HepG2 (cell line): ENCODE measurements around the gene DLG5. TPM values are rescaled to one million over a fixed set of nuclear protein-coding genes. Genes with fewer than 3 reads are reported as not detected.

Experiments used
- ATAC-seq: fragments of 200-7000 bp; cut with Tn5 transposase; 3 replicates; pipeline ENCODE4 v1.9.1; 2020; ENCODE audit warnings: mild to moderate bottlenecking, moderate library complexity
- BruUV-seq: library from RNA; stranded (reverse); fragments of 400-500 nt; replicated peaks from 2 replicates; lab custom pipeline; 2021; lab: Mats Ljungman, UMichigan
- CTCF ChIA-PET: fragments of 300-600 bp; formaldehyde crosslinking; extraction: SDS; loops from one replicate; lab custom pipeline; 2021; ENCODE audit warnings: low total read pairs, inconsistent platforms, low intra/inter-chr PET ratio; lab: Yijun Ruan, JAX
- POLR2A ChIA-PET: fragments of 350-600 bp; sonication (Branson Sonifier 250); formaldehyde crosslinking; loops from one replicate; lab custom pipeline; 2020; ENCODE audit warnings: antibody characterized with exemption, inconsistent platforms; lab: Yijun Ruan, JAX
- DNase-seq: peaks from one replicate; pipeline ENCODE4 v3.0.0-alpha.2; 2015; ENCODE audit warnings: low spot score
- FAIRE-seq: peaks from 3 replicates; lab custom pipeline; 2011; peaks lifted over from hg19 to GRCh38; lab: Jason Lieb, UNC
- H2AFZ ChIP-seq: one replicate; pipeline ENCODE4 v1.6.1; 2011; ENCODE audit warnings: low read length, inconsistent platforms
- H3K27ac ChIP-seq: fragments of 300-600 bp; 3 replicates; pipeline ENCODE4 v1.8.0; 2011; ENCODE audit warnings: mixed run types, mild to moderate bottlenecking, mixed read lengths, low read length, inconsistent platforms; ENCODE audit not compliant: insufficient read depth; ENCODE audit errors: extremely low read length
- H3K27me3 ChIP-seq, 2 experiments: fragments of 200-600 bp in 1 of 2; 2 replicates in 1 of 2; 3 replicates in 1 of 2; pipeline versions ENCODE4 v1.6.0 to v1.8.0; 2011; ENCODE audit warnings: low read length in 2 of 2, mild to moderate bottlenecking in 2 of 2, moderate library complexity in 2 of 2, inconsistent platforms in 1 of 2; ENCODE audit not compliant: insufficient read depth in 2 of 2, control insufficient read depth in 1 of 2
- H3K36me3 ChIP-seq, 2 experiments: fragments of 200-600 bp in 1 of 2; replicated peaks in 1 of 2; 2 replicates in 1 of 2; 3 replicates in 1 of 2; pipeline versions ENCODE4 v1.5.1 to v1.8.0; 2011; ENCODE audit warnings: low read length in 2 of 2, inconsistent platforms in 1 of 2; ENCODE audit not compliant: insufficient read depth in 2 of 2, control insufficient read depth in 1 of 2
- H3K4me1 ChIP-seq: 2 replicates; pipeline ENCODE4 v1.5.1; 2012; ENCODE audit warnings: low read length, inconsistent platforms; ENCODE audit not compliant: insufficient read depth
- H3K4me2 ChIP-seq: 2 replicates; pipeline ENCODE4 v1.6.0; 2011; ENCODE audit warnings: low read depth, low read length, inconsistent platforms
- H3K4me3 ChIP-seq, 3 experiments: fragments of 200-600 bp in 1 of 3; sonication (generic), shearing (Covaris generic) in 1 of 3; replicated peaks in 1 of 3; 2 replicates each; pipeline ENCODE4 v1.5.1; 2011 to 2016; ENCODE audit warnings: low read length in 3 of 3, inconsistent platforms in 2 of 3, low read depth in 2 of 3, mild to moderate bottlenecking in 2 of 3, control low read depth in 1 of 3, mixed read lengths in 1 of 3; ENCODE audit not compliant: insufficient read depth in 1 of 3
- H3K79me2 ChIP-seq: one replicate; pipeline ENCODE4 v1.6.1; 2011; ENCODE audit warnings: low read length, inconsistent platforms; ENCODE audit not compliant: insufficient read depth
- H3K9ac ChIP-seq: 2 replicates; pipeline ENCODE4 v1.6.0; 2011; ENCODE audit warnings: mild to moderate bottlenecking, low read depth, low read length, inconsistent platforms; ENCODE audit not compliant: insufficient read depth
- H3K9me3 ChIP-seq: 2 replicates; pipeline ENCODE4 v1.5.1; 2012; ENCODE audit warnings: mild to moderate bottlenecking, low read length
- H4K20me1 ChIP-seq: 2 replicates; pipeline ENCODE4 v1.6.0; 2011; ENCODE audit warnings: inconsistent platforms, mild to moderate bottlenecking, low read length, moderate library complexity; ENCODE audit not compliant: insufficient read depth
- GABPB1 ChIP-seq: IDR thresholded peaks from 2 replicates; pipeline ENCODE4 v1.6.1; 2016; ENCODE audit warnings: mild to moderate bottlenecking, missing genetic modification reagents, moderate library complexity, missing compliant biosample characterization
- HOXA3 ChIP-seq: sonication (generic); formaldehyde crosslinking; IDR thresholded peaks from 2 replicates; pipeline ENCODE4 v1.5.0; 2020; ENCODE audit warnings: missing genetic modification reagents
- POLR2AphosphoS5 ChIP-seq: IDR thresholded peaks from 2 replicates; pipeline ENCODE4 v1.6.1; 2012; ENCODE audit warnings: low read depth, low read length
- RARG ChIP-seq: sonication (generic); formaldehyde crosslinking; IDR thresholded peaks from 2 replicates; pipeline ENCODE4 v1.4.0; 2020; ENCODE audit warnings: low read depth, mild to moderate bottlenecking, missing genetic modification reagents
- SIX4 ChIP-seq: sonication (generic); formaldehyde crosslinking; IDR thresholded peaks from 2 replicates; pipeline ENCODE4 v1.4.0; 2020; ENCODE audit warnings: missing genetic modification reagents
- SMARCC2 ChIP-seq: fragments of 450-650 bp; IDR thresholded peaks from 2 replicates; pipeline ENCODE4 v1.6.1; 2017; ENCODE audit warnings: antibody characterized with exemption, mild to moderate bottlenecking
- SRF ChIP-seq: IDR thresholded peaks from 2 replicates; pipeline ENCODE4 v1.6.1; 2011; ENCODE audit warnings: mild to moderate bottlenecking, low read depth, low read length, moderate library complexity
- TBL1XR1 ChIP-seq: fragments of 150-350 bp; IDR thresholded peaks from 2 replicates; pipeline ENCODE4 v1.6.1; 2014; ENCODE audit warnings: borderline replicate concordance, low read length; ENCODE audit not compliant: partially characterized antibody
- ZBTB21 ChIP-seq: sonication (generic); formaldehyde crosslinking; IDR thresholded peaks from 2 replicates; pipeline ENCODE4 v1.4.0; 2020; ENCODE audit warnings: missing genetic modification reagents
- ZNF430 ChIP-seq: sonication (generic); formaldehyde crosslinking; IDR thresholded peaks from 2 replicates; pipeline ENCODE4 v1.9.0; 2021; ENCODE audit warnings: mild to moderate bottlenecking, missing genetic modification reagents
- ZSCAN9 ChIP-seq: IDR thresholded peaks from 2 replicates; pipeline ENCODE4 v1.6.1; 2016; ENCODE audit warnings: borderline replicate concordance
- WGBS: methylation state at CpG from one replicate; pipeline ENCODE4 v1.1.6; 2017; ENCODE audit warnings: low lambda C conversion rate; 5-methylcytosine and 5-hydroxymethylcytosine counted together
- in situ Hi-C: cut with HindIII; loops from 2 replicates; pipeline ENCODE4 v1.10.0; 2017; ENCODE audit warnings: low pct_unique_long_range_greater_than_20kb; ENCODE audit not compliant: extremely low pct_ligation_motif_present
- intact Hi-C: fragments of 100-400 bp; cut with micrococcal nuclease; formaldehyde crosslinking; loops from one replicate; pipeline ENCODE4 v1.10.0; 2022; ENCODE audit not compliant: unreplicated experiment
- polyA plus RNA-seq, 8 experiments: library from polyadenylated mRNA; depleted of rRNA in 3 of 8; stranded (reverse) in 7 of 8; unstranded in 1 of 8; fragments of >200 nt; fragmentation: Illumina TruSeq in 4 of 8; extraction: Trizol in 4 of 8; gene quantifications; 2 replicates each; pipeline versions ENCODE4 v1.2.1 to v1.2.3, GENCODE V29; 2011 to 2016; ENCODE audit warnings: low read depth in 4 of 8, missing spikeins in 1 of 8, mixed read lengths in 1 of 8; ENCODE audit not compliant: insufficient read depth in 1 of 8
- total RNA-seq, 5 experiments: library from RNA; depleted of rRNA; stranded (reverse); fragments of >200 nt; fragmentation: Illumina TruSeq; extraction: Trizol; gene quantifications; 2 replicates each; pipeline ENCODE4 v1.2.3, GENCODE V29; 2016; ENCODE audit warnings: low read depth in 1 of 5
- TF ChIP-seq, protein P1 (sequence below): sonication (generic); formaldehyde crosslinking; IDR thresholded peaks from 2 replicates; pipeline ENCODE4 v1.4.0; 2020; ENCODE audit warnings: mild to moderate bottlenecking, missing genetic modification reagents
- TF ChIP-seq, protein P2 (sequence below): IDR thresholded peaks from 2 replicates; pipeline ENCODE4 v1.6.1; 2016; ENCODE audit warnings: low read depth
- TF ChIP-seq, protein P3 (sequence below): sonication (generic); formaldehyde crosslinking; IDR thresholded peaks from 2 replicates; pipeline ENCODE4 v1.9.0; 2021; ENCODE audit warnings: mild to moderate bottlenecking, missing genetic modification reagents
- TF ChIP-seq, protein P4 (sequence below): sonication (generic); formaldehyde crosslinking; IDR thresholded peaks from 2 replicates; pipeline ENCODE4 v1.4.0; 2020; ENCODE audit warnings: low read depth, mild to moderate bottlenecking, missing genetic modification reagents
- TF ChIP-seq, protein P5 (sequence below): IDR thresholded peaks from 2 replicates; pipeline ENCODE4 v1.6.1; 2016; ENCODE audit warnings: control low read depth

The DLG5 gene
- total and polyA plus RNA-seq, 2 of the 13 experiments (the other 11 are each of a cell fraction or from before 2014, with no cell fraction given) = 15.5 to 18.2 TPM

DNA sequence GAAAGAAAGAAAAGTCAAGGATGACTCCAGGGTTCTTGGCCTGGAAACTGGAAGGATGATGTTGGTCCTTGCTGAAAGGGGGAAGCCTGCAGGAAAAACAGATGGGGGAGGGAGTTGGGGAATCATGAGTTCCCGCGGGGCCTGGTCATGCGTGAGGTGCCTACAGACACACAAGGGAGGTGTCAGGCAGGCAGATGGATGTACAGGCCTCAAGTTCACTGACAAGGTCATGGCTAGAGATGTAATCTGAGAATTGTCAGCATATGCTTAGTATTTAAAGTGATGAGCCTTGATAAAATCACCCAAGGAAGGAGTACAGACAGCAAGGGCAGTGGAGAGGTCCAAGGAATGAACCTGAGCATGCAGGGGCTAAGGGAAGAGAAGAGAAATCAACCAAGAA is 46.8 kb downstream of the DLG5 start:
- H4K20me1 ChIP-seq = no peaks in the 10 kb centered on the region
- H3K79me2 ChIP-seq = peaks cover 19% of the 10 kb centered on the region
- WGBS = 98% methylated on average over 3 of the region's 3 CpGs
- H3K36me3 ChIP-seq = no peaks in the 10 kb centered on the region; a peak in 1 of 5 replicates
- no peaks in the 10 kb centered on the region for H3K9me3 ChIP-seq
- intact Hi-C loops = no loop called here
- no peak overlapping the region for H3K4me3 ChIP-seq
- H3K4me2 ChIP-seq = no peak overlapping the region
- no peak for FAIRE-seq
- POLR2A ChIA-PET = no interaction called here
- H3K27me3 ChIP-seq = no peaks in the 10 kb centered on the region
- H3K4me1 ChIP-seq = peaks cover 43% of the 10 kb centered on the region
- TF ChIP-seq POLR2AphosphoS5 = no peak
- no peak for TF ChIP-seq ZBTB21
- no peak for TF ChIP-seq HOXA3 (CRISPR knock-in tag)
- no peak for TF ChIP-seq RARG (CRISPR knock-in tag)
- TF ChIP-seq SMARCC2 = no peak
- TF ChIP-seq, protein P1, sequence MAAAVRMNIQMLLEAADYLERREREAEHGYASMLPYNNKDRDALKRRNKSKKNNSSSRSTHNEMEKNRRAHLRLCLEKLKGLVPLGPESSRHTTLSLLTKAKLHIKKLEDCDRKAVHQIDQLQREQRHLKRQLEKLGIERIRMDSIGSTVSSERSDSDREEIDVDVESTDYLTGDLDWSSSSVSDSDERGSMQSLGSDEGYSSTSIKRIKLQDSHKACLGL = no peak
- TF ChIP-seq, protein P2, sequence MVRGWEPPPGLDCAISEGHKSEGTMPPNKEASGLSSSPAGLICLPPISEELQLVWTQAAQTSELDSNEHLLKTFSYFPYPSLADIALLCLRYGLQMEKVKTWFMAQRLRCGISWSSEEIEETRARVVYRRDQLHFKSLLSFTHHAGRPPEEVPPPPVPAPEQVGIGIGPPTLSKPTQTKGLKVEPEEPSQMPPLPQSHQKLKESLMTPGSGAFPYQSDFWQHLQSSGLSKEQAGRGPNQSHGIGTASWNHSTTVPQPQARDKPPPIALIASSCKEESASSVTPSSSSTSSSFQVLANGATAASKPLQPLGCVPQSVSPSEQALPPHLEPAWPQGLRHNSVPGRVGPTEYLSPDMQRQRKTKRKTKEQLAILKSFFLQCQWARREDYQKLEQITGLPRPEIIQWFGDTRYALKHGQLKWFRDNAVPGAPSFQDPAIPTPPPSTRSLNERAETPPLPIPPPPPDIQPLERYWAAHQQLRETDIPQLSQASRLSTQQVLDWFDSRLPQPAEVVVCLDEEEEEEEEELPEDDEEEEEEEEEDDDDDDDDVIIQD (CRISPR knock-in tag) = no peak
- no peak for TF ChIP-seq SRF
- no peak for TF ChIP-seq GABPB1 (CRISPR knock-in tag)
- TF ChIP-seq ZNF430 = no peak
- no peak for TF ChIP-seq SIX4 (CRISPR knock-in tag)
- TF ChIP-seq TBL1XR1 = no peak
- TF ChIP-seq, protein P3, sequence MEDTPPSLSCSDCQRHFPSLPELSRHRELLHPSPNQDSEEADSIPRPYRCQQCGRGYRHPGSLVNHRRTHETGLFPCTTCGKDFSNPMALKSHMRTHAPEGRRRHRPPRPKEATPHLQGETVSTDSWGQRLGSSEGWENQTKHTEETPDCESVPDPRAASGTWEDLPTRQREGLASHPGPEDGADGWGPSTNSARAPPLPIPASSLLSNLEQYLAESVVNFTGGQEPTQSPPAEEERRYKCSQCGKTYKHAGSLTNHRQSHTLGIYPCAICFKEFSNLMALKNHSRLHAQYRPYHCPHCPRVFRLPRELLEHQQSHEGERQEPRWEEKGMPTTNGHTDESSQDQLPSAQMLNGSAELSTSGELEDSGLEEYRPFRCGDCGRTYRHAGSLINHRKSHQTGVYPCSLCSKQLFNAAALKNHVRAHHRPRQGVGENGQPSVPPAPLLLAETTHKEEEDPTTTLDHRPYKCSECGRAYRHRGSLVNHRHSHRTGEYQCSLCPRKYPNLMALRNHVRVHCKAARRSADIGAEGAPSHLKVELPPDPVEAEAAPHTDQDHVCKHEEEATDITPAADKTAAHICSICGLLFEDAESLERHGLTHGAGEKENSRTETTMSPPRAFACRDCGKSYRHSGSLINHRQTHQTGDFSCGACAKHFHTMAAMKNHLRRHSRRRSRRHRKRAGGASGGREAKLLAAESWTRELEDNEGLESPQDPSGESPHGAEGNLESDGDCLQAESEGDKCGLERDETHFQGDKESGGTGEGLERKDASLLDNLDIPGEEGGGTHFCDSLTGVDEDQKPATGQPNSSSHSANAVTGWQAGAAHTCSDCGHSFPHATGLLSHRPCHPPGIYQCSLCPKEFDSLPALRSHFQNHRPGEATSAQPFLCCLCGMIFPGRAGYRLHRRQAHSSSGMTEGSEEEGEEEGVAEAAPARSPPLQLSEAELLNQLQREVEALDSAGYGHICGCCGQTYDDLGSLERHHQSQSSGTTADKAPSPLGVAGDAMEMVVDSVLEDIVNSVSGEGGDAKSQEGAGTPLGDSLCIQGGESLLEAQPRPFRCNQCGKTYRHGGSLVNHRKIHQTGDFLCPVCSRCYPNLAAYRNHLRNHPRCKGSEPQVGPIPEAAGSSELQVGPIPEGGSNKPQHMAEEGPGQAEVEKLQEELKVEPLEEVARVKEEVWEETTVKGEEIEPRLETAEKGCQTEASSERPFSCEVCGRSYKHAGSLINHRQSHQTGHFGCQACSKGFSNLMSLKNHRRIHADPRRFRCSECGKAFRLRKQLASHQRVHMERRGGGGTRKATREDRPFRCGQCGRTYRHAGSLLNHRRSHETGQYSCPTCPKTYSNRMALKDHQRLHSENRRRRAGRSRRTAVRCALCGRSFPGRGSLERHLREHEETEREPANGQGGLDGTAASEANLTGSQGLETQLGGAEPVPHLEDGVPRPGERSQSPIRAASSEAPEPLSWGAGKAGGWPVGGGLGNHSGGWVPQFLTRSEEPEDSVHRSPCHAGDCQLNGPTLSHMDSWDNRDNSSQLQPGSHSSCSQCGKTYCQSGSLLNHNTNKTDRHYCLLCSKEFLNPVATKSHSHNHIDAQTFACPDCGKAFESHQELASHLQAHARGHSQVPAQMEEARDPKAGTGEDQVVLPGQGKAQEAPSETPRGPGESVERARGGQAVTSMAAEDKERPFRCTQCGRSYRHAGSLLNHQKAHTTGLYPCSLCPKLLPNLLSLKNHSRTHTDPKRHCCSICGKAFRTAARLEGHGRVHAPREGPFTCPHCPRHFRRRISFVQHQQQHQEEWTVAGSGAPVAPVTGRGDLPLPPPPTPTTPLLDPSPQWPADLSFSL (CRISPR knock-in tag) = no peak
- TF ChIP-seq, protein P4, sequence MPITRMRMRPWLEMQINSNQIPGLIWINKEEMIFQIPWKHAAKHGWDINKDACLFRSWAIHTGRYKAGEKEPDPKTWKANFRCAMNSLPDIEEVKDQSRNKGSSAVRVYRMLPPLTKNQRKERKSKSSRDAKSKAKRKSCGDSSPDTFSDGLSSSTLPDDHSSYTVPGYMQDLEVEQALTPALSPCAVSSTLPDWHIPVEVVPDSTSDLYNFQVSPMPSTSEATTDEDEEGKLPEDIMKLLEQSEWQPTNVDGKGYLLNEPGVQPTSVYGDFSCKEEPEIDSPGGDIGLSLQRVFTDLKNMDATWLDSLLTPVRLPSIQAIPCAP (CRISPR knock-in tag) = no peak
- TF ChIP-seq, protein P5, sequence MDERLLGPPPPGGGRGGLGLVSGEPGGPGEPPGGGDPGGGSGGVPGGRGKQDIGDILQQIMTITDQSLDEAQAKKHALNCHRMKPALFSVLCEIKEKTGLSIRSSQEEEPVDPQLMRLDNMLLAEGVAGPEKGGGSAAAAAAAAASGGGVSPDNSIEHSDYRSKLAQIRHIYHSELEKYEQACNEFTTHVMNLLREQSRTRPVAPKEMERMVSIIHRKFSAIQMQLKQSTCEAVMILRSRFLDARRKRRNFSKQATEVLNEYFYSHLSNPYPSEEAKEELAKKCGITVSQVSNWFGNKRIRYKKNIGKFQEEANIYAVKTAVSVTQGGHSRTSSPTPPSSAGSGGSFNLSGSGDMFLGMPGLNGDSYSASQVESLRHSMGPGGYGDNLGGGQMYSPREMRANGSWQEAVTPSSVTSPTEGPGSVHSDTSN (CRISPR knock-in tag) = no peak
- no peak for TF ChIP-seq ZSCAN9 (CRISPR knock-in tag)
- TF ChIP-seq, all 625 proteins: peak for 0
- H2AFZ ChIP-seq = no peak overlapping the region
- DNase-seq (no peak), ATAC-seq (no peak)
- BruUV-seq = no TSS peak
- no peak overlapping the region for H3K27ac ChIP-seq
- H3K9ac ChIP-seq = no peak overlapping the region
- in situ Hi-C loops = no loop called here
- CTCF ChIA-PET = no interaction called here
